HFF-Myc (cell line): ENCODE results near the gene HORMAD2.
"Not testable (repeated sequence)": the region's sequence is repeated elsewhere in the genome, so short reads cannot be mapped to it uniquely, and the experiment has no call there.

Experiments
- DNase-seq: peaks from one replicate; pipeline ENCODE4 v3.0.0-alpha.2; 2011; ENCODE audit warnings: low read depth; ENCODE audit errors: extremely low read depth
- H3K4me3 ChIP-seq: replicated peaks from 2 replicates; pipeline ENCODE4 v1.5.1; 2011; ENCODE audit warnings: low read depth, mild to moderate bottlenecking, control low read depth, low read length
- CTCF ChIP-seq: IDR thresholded peaks from 2 replicates; pipeline ENCODE4 v1.5.1; 2012; ENCODE audit warnings: mild to moderate bottlenecking, low read depth, low read length, control low read depth; ENCODE audit errors: missing control alignments

HORMAD2 gene

GRCh38 chr22:30054067-30054763 is 26.0 kb upstream of the HORMAD2 start:
- TF ChIP-seq CTCF: no peak
- no peak for DNase-seq
- no peak overlapping the region for H3K4me3 ChIP-seq

DNA sequence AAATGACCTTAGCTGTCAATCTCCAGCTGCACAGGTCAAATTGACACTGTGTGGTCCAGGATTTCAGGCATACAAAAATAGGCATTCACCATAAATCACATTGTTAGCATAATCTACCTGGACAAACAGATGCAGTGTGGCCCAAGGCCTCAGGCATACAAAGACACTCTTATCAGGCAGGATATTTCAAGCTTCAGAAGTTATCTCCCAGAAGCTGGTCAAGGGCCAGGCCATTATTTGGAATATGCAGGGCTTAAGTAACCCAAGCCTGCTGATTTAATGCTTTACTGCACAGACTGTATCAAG is 25.5 kb upstream of the HORMAD2 start:
- no peak for DNase-seq
- no peak for TF ChIP-seq CTCF
- H3K4me3 ChIP-seq: no peak overlapping the region

DNA sequence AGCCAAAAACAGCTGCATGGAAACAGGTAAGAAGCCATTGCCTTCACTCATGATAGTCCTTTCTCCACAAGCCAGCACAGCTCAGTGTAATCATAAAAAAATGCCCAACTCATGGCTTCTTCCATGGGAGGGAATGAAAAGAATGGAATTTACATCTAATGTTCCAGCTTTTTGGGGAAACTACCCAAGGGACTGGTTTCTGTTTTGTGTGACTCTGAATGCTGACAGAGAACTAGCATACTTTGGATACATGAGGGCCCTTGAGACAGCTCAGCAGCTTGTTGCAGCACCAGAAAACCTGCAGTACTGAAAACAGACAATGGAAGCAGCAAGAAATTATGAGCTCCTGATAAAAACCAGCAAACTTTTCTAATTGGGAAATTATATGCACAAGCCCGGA is 24.2 kb upstream of the HORMAD2 start:
- no peak for DNase-seq
- TF ChIP-seq CTCF: no peak
- no peak overlapping the region for H3K4me3 ChIP-seq

DNA sequence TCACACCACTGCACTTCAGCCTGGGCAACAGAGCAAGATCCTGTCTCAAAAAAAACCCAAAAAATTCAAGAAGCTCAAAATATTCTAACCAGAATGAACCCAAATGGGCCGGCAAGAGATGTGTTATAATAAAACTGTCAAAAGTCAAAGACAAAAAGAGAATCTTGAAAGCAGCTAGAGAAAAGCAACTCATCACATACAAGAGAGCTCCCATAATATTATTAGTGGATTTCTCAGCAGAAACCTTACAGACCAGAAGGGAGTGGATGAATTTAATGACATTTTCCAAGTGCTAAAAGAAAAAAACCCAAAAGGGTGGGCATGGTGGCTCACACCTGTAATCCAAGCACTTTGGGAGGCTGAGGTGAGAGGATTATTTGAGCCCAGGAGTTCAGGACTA is 22.9 kb upstream of the HORMAD2 start:
- no peak for TF ChIP-seq CTCF
- H3K4me3 ChIP-seq: no peak overlapping the region
- no peak for DNase-seq

- not testable (repeated sequence) for H3K4me3 ChIP-seq, DNase-seq
Measured at GRCh38 chr22:30059346-30060020, 20.8 kb upstream of the HORMAD2 start.

DNA sequence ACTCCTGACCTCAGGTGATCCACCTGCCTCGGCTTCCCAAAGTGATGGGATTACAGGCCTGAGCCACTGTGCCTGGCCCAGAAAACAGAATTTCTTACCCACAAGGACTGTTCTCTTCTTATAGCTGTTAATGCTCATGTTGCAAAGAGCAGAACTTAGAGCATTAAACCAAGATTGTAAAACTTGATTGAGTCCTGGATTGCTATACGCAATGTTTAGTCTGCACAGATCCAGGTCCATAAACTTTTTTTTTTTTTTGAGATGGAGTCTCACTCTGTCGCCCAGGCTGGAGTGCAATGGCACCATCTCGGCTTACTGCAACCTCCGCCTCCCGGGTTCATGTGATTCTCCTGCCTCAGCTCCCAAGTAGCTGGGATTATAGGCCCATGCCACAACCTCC is 19.2 kb upstream of the HORMAD2 start:
- H3K4me3 ChIP-seq, DNase-seq: not testable (repeated sequence)

GRCh38 chr22:30062259-30062658 is 18.0 kb upstream of the HORMAD2 start:
- TF ChIP-seq CTCF: no peak
- no peak overlapping the region for H3K4me3 ChIP-seq
- DNase-seq: no peak

DNA sequence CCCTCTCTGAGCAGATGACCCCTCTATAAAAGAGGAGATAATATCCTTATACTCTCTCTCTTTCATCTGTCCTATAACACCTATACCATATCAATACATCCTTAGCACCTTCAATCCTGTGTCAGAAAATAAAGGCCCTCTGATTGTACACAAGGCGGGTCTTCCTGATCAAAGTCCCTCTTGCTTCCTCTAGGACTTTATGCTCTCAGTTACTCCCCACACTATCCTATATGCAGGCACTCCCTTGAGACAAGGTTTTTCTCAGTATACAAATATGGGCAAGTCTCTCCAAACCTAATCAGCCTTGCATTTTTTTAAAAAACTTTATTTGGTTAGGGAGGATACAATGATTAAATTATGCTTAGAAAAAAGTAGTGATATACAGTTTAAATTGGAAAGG is 17.3 kb upstream of the HORMAD2 start:
- no peak for TF ChIP-seq CTCF
- no peak for DNase-seq
- no peak overlapping the region for H3K4me3 ChIP-seq
